GM12864 (cell line): ENCODE results near the gene AEBP1.

Experiments used
- DNase-seq: peaks from one replicate; pipeline ENCODE4 v3.0.0-alpha.2; 2011; ENCODE audit warnings: low read depth
- H3K4me3 ChIP-seq: 2 replicates; pipeline ENCODE4 v1.5.1; 2011; ENCODE audit warnings: mild to moderate bottlenecking, low read depth, low read length, control low read depth
- TF ChIP-seq, protein P1 (sequence below): IDR thresholded peaks from 2 replicates; pipeline ENCODE4 v1.5.1; 2011; ENCODE audit warnings: low read depth, mild to moderate bottlenecking, moderate library complexity, low read length, control low read depth, inconsistent platforms; ENCODE audit errors: missing control alignments

AEBP1 gene

DNA sequence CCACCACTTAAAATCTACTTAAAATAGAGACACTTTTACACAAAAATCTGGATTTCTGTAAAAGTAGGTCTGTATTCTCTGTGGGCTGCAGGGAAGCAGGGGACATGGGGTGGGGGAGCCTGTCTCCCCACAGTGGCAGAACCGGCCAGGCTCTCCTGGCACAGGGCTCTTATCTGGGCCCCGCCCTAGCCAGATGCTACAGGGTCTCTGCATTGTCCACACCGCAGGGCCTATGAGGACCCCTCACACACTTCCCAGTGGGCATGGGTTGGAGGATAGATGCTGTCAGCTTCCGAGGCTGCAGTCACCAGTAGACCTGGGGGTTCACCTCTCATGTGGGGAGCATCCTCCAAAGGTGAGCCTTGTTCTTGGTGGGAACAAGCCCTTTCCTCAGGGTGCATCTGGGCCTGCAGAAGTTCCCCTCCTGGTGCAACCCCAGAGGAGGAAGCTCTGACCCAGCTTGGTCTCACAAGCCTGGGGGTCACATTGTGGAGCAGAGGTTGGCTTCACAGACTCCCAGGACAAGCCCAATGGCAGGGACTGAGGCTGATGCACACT, 52.4 kb downstream of the AEBP1 start:
- no peak overlapping the region for H3K4me3 ChIP-seq
- TF ChIP-seq, protein P1, sequence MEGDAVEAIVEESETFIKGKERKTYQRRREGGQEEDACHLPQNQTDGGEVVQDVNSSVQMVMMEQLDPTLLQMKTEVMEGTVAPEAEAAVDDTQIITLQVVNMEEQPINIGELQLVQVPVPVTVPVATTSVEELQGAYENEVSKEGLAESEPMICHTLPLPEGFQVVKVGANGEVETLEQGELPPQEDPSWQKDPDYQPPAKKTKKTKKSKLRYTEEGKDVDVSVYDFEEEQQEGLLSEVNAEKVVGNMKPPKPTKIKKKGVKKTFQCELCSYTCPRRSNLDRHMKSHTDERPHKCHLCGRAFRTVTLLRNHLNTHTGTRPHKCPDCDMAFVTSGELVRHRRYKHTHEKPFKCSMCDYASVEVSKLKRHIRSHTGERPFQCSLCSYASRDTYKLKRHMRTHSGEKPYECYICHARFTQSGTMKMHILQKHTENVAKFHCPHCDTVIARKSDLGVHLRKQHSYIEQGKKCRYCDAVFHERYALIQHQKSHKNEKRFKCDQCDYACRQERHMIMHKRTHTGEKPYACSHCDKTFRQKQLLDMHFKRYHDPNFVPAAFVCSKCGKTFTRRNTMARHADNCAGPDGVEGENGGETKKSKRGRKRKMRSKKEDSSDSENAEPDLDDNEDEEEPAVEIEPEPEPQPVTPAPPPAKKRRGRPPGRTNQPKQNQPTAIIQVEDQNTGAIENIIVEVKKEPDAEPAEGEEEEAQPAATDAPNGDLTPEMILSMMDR = no peak
- no peak for DNase-seq

DNA sequence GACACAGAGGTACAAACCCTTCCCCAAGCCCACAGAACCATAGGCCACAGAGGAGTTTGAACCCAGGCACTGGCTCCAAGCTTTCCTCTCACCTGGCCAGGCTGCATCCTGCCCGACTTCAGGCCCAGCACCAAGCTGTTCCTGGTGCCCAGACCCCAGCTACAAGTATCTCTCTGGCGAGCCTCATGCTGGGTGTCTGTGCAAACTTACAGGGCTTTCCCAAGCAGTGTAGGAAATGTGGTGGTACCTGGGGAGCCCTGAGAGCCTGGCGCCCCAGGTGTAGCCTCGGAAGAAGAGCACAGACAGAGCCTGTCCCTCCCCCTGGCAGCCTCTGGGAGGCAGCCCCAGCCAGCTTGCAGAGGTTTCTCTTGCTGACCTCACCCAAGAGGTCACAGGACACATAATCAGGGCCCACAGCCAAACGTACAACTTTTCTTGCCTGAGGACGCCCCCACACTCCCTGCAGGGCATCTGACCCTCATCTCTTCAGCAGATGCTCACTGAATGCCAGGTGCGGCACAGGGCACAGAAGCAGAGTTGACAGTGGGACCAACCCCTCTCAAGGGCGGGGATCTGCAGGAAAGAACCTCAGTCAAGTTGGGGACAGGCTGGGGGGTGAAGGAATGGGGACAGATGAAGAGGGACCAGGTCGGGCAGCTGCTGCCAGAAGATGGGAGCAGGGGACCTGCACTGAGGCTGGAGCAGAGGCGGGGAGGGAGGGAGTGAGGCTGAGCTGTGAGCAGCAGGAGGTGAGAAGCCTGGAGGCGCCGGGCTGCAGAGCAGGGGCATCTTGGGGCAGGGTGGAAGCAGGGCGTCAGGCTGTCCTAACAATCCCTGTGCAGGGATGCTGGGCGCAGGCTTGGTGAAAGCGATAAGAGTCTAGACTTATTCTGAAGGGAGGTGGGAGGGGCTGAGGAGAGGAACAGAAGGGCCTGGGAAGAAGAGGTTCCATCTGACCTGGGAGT, 53.3 kb downstream of the AEBP1 start:
- DNase-seq = no peak
- TF ChIP-seq, protein P1 = no peak
- H3K4me3 ChIP-seq = no peak overlapping the region

DNA sequence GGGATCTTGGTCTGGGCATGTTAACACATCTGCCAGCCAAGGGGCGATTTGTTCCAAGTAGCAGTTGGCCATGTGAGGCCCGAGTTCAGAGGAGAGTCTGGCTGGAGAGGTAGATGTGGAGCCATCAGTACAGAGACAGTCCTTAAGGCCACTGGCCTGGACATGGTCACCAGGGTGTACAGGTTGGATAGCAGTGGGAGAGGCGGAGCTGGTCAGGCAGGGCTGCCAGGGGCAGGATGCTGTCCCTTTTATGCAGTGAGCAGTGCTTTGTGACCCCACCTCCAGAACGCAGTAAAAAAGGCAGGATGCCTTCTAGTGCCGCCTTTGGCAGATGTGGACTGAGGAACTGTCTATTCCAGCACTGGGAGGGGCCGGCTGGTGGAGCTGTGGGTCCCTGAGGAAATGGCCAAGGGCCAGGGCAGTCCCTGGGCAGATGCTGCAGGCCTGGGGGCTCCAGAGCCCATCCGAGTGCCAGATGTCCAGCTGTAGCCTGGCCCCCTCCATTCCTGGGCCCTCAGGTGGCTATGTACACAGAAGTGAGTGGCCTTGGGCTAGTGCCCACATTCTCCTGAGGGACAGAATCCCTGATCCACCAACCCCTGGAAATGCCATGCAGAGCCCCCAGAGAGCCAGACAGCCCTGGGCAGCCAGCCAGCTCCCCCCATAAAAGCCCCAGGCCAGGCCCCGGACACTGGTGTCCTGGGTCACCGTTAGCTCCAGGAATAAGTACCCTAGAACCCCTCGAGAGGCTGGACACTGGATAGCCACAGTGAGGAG, 54.1 kb downstream of the AEBP1 start:
- TF ChIP-seq, protein P1 = no peak
- no peak for DNase-seq
- H3K4me3 ChIP-seq = no peak overlapping the region

DNA sequence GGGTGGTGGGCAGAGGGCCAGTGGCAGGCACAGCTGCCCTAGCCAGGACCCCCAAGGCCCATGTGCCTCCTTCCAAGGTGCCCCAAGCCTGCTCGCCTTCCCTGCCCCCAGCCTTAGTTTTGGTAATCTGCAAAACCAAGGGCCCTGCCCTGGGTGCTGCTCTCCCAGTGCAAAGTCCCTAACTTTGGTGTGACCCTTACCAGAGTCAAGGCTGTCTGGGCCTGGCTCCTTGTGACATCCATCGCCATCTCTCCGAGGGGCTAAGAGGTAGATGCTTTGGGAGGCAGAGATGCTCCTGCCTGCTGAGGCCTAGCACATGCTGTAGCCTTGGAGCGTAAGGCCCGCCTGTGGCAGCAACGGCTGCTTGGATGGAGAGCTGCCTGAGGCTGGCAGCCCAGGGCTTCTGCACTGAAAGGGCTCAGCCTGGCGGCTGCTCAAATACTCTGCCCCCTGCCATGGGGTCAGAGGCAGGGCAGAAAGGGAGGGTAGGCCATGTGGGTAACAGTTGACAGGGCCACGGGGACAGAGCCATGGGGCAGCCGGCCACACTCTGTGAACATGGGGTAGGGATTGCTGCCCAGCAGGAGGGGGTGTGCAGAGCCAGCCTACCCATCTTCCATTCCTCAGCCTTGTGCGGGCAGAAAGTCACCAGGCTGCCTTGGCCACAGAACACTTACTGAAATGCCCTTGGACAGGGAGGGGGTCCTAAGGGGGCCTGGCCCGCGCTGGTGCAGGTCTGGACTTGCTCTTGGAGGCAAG, 54.9 kb downstream of the AEBP1 start:
- no peak overlapping the region for H3K4me3 ChIP-seq
- DNase-seq = no peak
- TF ChIP-seq, protein P1 = no peak

DNA sequence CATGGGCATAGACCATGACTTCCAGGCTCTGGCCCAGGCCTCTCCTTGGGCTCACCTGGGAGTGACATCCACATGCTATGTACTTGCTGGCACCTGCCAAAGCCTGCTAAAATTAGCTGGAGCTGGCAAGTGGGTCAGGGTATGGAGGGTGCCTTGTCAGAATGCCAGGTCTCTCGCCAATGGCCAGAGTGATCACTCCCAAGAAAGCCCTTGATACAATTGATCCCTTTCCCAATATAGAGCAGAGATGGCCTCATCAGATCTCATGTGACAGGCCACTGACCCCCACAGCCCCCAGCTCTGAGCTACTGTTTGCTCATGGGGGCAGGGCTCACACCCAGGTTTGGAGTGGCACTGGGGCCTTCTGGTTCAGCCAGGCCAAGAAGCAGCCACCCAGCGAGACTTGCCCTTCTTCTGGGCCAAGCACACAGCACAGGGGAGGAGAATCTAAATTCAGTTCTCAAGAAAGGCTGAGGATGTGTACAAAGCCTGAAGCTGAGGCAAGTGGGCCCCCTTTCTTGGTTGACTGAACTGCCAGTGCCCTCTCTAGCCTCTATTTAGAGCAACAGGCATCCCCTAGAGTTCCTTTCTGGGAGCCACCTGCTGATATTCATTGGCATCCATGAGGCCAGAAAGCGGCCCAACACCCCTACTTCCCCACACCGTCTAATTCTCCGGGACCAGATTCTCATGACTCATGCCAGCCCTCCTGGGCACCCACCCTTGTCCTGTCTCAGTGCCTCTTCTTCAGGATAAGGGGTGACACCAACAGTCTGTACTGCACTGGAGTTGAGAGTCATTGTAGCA, 55.9 kb downstream of the AEBP1 start:
- DNase-seq = no peak
- TF ChIP-seq, protein P1 = no peak

DNA sequence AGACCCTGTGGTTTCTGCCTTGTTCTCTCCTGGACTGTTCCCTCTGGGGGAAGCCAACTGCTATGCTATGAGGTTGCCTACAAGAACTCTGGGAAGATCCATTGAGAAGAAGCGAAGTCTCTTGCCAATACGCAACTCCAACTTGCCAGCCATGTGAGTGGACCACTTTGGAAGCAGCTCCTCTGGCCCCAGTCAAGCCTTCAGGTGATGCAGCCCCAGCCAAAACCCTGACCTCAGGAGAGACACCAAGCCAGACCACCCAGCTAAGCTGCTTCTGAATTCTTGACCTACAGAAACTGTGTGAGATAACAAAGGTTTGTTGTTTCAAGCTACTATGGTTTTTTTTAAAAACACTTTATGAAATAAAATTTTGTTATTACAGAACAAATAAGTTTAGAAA, 57.2 kb downstream of the AEBP1 start:
- TF ChIP-seq, protein P1 = no peak
- no peak for DNase-seq
- no peak overlapping the region for H3K4me3 ChIP-seq

More for the DNA sequence above, 55.9 kb downstream of the AEBP1 start:
- H3K4me3 ChIP-seq = no peak overlapping the region
